SK-N-SH treated with all-trans-retinoic acid at 6 μM for 48 hours (cell line): ENCODE data around the gene ADAMTSL1.

ENCODE experiments used
- ARNTL ChIP-seq: fragments of 450-650 bp; formaldehyde crosslinking; IDR thresholded peaks from 2 replicates; pipeline ENCODE4 v1.5.0; 2020; ENCODE audit warnings: low read depth, mild to moderate bottlenecking, moderate library complexity, borderline replicate concordance
- BACH2 ChIP-seq: fragments of 250-450 bp; sonication (Bioruptor Pico); IDR thresholded peaks from 2 replicates; pipeline ENCODE4 v1.9.0; 2021; ENCODE audit warnings: mild to moderate bottlenecking, borderline replicate concordance
- GLIS3 ChIP-seq: fragments of 250-450 bp; sonication (Bioruptor Pico); IDR thresholded peaks from 2 replicates; pipeline ENCODE4 v1.5.0; 2020; ENCODE audit warnings: mild to moderate bottlenecking, moderate library complexity
- PPARA ChIP-seq: fragments of 250-450 bp; sonication (Bioruptor Pico); IDR thresholded peaks from 2 replicates; pipeline ENCODE4 v1.5.0; 2020; ENCODE audit warnings: mild to moderate bottlenecking, borderline replicate concordance
- RARB ChIP-seq: fragments of 250-450 bp; sonication (Bioruptor Pico); IDR thresholded peaks from 2 replicates; pipeline ENCODE4 v1.8.0; 2021; ENCODE audit warnings: mild to moderate bottlenecking, moderate library complexity
- SNAI2 ChIP-seq: fragments of 250-450 bp; sonication (Bioruptor Pico); IDR thresholded peaks from 2 replicates; pipeline ENCODE4 v1.5.0; 2020; ENCODE audit warnings: mild to moderate bottlenecking, moderate library complexity
- ZC3H10 ChIP-seq: fragments of 250-450 bp; sonication (Bioruptor Pico); IDR thresholded peaks from 2 replicates; pipeline ENCODE4 v1.5.1; 2021; ENCODE audit warnings: mild to moderate bottlenecking, moderate library complexity
- ZFP3 ChIP-seq: fragments of 250-450 bp; sonication (Bioruptor Pico); IDR thresholded peaks from 2 replicates; pipeline ENCODE4 v1.5.0; 2020; ENCODE audit warnings: mild to moderate bottlenecking, moderate library complexity
- ZFP30 ChIP-seq: fragments of 450-650 bp; formaldehyde crosslinking; IDR thresholded peaks from 2 replicates; pipeline ENCODE4 v1.5.0; 2022; ENCODE audit warnings: mild to moderate bottlenecking, moderate library complexity
- TF ChIP-seq, protein P1 (sequence below): fragments of 250-450 bp; sonication (Bioruptor Pico); IDR thresholded peaks from 2 replicates; pipeline ENCODE4 v1.5.1; 2020; ENCODE audit warnings: low read depth, mild to moderate bottlenecking, moderate library complexity
- TF ChIP-seq, protein P2 (sequence below): fragments of 250-450 bp; sonication (Bioruptor Pico); IDR thresholded peaks from 2 replicates; pipeline ENCODE4 v1.5.1; 2021; ENCODE audit warnings: mild to moderate bottlenecking, moderate library complexity
- TF ChIP-seq, protein P3 (sequence below): fragments of 250-450 bp; sonication (Bioruptor Pico); IDR thresholded peaks from 2 replicates; pipeline ENCODE4 v1.8.0; 2020; ENCODE audit warnings: mild to moderate bottlenecking, moderate library complexity, borderline replicate concordance

DNA sequence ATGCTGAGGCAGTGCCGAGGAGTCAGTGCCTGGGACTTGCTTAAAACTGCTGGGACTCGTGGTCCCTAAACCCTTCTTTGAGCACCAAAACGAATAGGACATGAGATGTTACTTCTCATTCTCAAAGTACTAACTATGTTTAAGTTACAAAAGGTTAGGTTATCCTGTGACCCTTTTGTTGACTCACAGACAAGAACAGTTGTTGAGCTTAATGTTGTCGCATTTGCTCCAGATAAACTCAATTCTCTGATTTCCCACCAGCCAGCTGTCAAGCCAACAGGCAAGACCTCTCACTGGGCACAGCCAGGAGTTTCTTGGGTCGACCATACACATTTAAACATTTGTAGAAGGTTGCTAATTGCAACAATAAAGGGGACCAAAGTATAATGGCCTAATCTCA lies 249.4 kb downstream of the ADAMTSL1 start:
- TF ChIP-seq ARNTL = no peak
- TF ChIP-seq, protein P1, sequence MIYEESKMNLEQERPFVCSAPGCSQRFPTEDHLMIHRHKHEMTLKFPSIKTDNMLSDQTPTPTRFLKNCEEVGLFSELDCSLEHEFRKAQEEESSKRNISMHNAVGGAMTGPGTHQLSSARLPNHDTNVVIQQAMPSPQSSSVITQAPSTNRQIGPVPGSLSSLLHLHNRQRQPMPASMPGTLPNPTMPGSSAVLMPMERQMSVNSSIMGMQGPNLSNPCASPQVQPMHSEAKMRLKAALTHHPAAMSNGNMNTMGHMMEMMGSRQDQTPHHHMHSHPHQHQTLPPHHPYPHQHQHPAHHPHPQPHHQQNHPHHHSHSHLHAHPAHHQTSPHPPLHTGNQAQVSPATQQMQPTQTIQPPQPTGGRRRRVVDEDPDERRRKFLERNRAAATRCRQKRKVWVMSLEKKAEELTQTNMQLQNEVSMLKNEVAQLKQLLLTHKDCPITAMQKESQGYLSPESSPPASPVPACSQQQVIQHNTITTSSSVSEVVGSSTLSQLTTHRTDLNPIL (CRISPR knock-in tag) = no peak
- no peak for TF ChIP-seq SNAI2 (CRISPR knock-in tag)
- TF ChIP-seq ZFP30 (CRISPR knock-in tag) = no peak
- TF ChIP-seq RARB = no peak
- TF ChIP-seq, protein P2, sequence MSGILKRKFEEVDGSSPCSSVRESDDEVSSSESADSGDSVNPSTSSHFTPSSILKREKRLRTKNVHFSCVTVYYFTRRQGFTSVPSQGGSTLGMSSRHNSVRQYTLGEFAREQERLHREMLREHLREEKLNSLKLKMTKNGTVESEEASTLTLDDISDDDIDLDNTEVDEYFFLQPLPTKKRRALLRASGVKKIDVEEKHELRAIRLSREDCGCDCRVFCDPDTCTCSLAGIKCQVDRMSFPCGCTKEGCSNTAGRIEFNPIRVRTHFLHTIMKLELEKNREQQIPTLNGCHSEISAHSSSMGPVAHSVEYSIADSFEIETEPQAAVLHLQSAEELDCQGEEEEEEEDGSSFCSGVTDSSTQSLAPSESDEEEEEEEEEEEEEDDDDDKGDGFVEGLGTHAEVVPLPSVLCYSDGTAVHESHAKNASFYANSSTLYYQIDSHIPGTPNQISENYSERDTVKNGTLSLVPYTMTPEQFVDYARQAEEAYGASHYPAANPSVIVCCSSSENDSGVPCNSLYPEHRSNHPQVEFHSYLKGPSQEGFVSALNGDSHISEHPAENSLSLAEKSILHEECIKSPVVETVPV (CRISPR knock-in tag) = no peak
- no peak for TF ChIP-seq ZFP3 (CRISPR knock-in tag)
- TF ChIP-seq, protein P3, sequence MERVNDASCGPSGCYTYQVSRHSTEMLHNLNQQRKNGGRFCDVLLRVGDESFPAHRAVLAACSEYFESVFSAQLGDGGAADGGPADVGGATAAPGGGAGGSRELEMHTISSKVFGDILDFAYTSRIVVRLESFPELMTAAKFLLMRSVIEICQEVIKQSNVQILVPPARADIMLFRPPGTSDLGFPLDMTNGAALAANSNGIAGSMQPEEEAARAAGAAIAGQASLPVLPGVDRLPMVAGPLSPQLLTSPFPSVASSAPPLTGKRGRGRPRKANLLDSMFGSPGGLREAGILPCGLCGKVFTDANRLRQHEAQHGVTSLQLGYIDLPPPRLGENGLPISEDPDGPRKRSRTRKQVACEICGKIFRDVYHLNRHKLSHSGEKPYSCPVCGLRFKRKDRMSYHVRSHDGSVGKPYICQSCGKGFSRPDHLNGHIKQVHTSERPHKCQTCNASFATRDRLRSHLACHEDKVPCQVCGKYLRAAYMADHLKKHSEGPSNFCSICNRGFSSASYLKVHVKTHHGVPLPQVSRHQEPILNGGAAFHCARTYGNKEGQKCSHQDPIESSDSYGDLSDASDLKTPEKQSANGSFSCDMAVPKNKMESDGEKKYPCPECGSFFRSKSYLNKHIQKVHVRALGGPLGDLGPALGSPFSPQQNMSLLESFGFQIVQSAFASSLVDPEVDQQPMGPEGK = no peak
- no peak for TF ChIP-seq PPARA (CRISPR knock-in tag)
- TF ChIP-seq GLIS3 (CRISPR knock-in tag) = no peak
- no peak for TF ChIP-seq ZC3H10
- TF ChIP-seq BACH2 (CRISPR knock-in tag) = no peak
